Measurements from ENCODE around the gene MMP17. TPM values are rescaled to one million over a fixed set of nuclear protein-coding genes. Genes with fewer than 3 reads are reported as not detected.

The MMP17 gene
- total and polyA plus RNA-seq, 2 donors (not counting 1 experiment from before 2014, with no cell fraction given), result 3.2 to 13.5 TPM

DNA sequence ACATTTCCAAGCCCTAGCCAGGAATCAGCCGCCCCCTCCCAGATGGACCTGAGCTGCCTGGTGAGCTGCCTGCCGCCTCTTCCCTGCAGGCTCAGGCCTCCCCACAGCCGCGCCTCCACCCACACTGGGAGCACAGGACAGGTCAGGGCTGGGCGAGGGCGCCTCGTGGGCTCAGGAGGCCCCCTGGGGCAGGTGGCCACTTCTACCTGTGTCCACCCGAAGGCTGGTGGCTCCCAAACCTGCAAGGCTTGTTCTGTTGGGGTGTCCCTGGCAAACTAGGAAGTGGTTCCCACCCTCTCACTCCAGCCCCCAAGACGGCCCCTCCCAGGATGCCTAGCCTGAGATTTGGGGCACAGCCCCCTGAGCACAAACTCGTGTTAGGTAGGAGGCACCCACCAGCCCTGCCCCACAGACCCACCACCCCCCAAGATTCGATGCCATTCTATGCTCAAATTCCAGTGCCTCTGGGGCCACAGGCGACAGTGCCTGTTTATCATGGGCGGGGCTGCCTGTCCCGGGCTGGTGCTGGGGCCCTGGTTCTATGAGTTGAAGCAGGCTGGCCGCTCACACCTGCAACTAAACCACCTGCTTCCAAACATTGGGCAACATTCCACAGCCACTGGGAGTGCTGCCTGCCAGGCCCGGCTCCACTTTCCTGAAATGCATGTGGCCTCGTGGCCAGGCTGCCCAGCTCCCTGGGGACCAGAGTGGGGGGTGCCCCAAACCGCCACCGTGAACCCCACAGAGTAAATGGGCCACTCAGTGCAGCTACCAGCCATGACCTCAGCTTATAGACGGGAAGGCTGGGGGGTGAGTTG lies 6.8 kb downstream of the MMP17 start:
- H3K4me2 ChIP-seq (ENCODE audit: extremely low read depth, insufficient read depth, low read length), result no peak overlapping the region
- no peaks in the 10 kb centered on the region for H3K4me1 ChIP-seq (ENCODE audit: control insufficient read depth, extremely low read depth, insufficient read depth, low read length)
- H3K79me2 ChIP-seq (ENCODE audit: control insufficient read depth, insufficient read depth, low read length), result no peaks in the 10 kb centered on the region
- no peaks in the 10 kb centered on the region for H3K36me3 ChIP-seq (ENCODE audit: control insufficient read depth, insufficient read depth, low read length)
- no peak overlapping the region for H3K27ac ChIP-seq (ENCODE audit: insufficient read depth, low read length)
- H3K9ac ChIP-seq (ENCODE audit: insufficient read depth, low read length), result no peak overlapping the region
- no peak for TF ChIP-seq CTCF (conservative IDR thresholded peaks at IDR 0.05 in 1 of 2, IDR thresholded peaks at IDR 0.05 in 1 of 2; ENCODE audit: low read depth in 1 of 2, low read length in 2 of 2)
- TF ChIP-seq EZH2 (IDR thresholded peaks at IDR 0.05; ENCODE audit: low read length, missing control alignments), result no peak
- H2AFZ ChIP-seq (ENCODE audit: low read length), result no peak overlapping the region
- no peak overlapping the region for H3K4me3 ChIP-seq (replicated peaks in 1 of 4; ENCODE audit: control extremely low read depth in 1 of 4, insufficient read depth in 1 of 4, low read depth in 3 of 4, low read length in 4 of 4)
- no peaks in the 10 kb centered on the region for H4K20me1 ChIP-seq (ENCODE audit: control insufficient read depth, extremely low read depth, insufficient read depth, low read length)
- DNase-seq (ENCODE audit: low read depth in 2 of 2), result no peak
- H3K27me3 ChIP-seq (ENCODE audit: control insufficient read depth, insufficient read depth, low read length), result no peaks in the 10 kb centered on the region
- no peaks in the 10 kb centered on the region for H3K9me3 ChIP-seq (ENCODE audit: control insufficient read depth, insufficient read depth, low read depth, low read length)

DNA sequence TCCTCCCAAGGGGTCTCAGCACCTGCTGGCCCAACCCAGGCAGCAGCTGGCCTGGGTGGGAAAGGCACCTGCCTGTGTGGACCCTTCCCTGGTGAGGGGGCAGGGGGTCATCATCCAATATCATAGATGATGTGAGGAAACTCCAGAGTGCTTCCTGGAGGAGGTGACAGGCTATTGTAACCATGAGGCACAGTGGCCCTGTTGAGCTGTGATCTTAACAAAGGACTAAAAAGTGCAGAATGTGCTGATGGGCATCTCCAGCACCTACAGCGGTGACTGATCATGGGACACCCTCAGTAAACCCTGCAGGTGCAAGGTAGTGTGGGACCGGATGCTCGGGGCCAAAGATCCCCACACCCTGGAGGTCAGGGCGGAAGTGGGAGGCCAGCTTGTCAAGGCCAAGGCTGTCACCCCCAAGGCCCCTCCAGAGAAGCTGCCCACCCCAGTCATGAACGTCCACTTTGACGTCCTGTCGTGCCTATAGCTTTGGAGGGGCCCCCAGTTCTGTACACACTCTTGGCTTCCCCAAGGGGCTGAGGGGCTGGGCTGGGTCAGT lies 7.5 kb downstream of the MMP17 start:
- DNase-seq (ENCODE audit: low read depth in 2 of 2), result no peak
- TF ChIP-seq EZH2 (IDR thresholded peaks at IDR 0.05; ENCODE audit: low read length, missing control alignments), result no peak
- TF ChIP-seq CTCF (conservative IDR thresholded peaks at IDR 0.05 in 1 of 2, IDR thresholded peaks at IDR 0.05 in 1 of 2; ENCODE audit: low read depth in 1 of 2, low read length in 2 of 2), result no peak
- no peaks in the 10 kb centered on the region for H3K9me3 ChIP-seq (ENCODE audit: control insufficient read depth, insufficient read depth, low read depth, low read length)
- no peak overlapping the region for H3K9ac ChIP-seq (ENCODE audit: insufficient read depth, low read length)
- H3K36me3 ChIP-seq (ENCODE audit: control insufficient read depth, insufficient read depth, low read length), result no peaks in the 10 kb centered on the region
- no peaks in the 10 kb centered on the region for H3K27me3 ChIP-seq (ENCODE audit: control insufficient read depth, insufficient read depth, low read length)
- H3K4me2 ChIP-seq (ENCODE audit: extremely low read depth, insufficient read depth, low read length), result no peak overlapping the region
- no peak overlapping the region for H2AFZ ChIP-seq (ENCODE audit: low read length)
- no peak overlapping the region for H3K4me3 ChIP-seq (replicated peaks in 1 of 4; ENCODE audit: control extremely low read depth in 1 of 4, insufficient read depth in 1 of 4, low read depth in 3 of 4, low read length in 4 of 4)
- no peaks in the 10 kb centered on the region for H3K79me2 ChIP-seq (ENCODE audit: control insufficient read depth, insufficient read depth, low read length)
- no peaks in the 10 kb centered on the region for H3K4me1 ChIP-seq (ENCODE audit: control insufficient read depth, extremely low read depth, insufficient read depth, low read length)
- no peaks in the 10 kb centered on the region for H4K20me1 ChIP-seq (ENCODE audit: control insufficient read depth, extremely low read depth, insufficient read depth, low read length)
- H3K27ac ChIP-seq (ENCODE audit: insufficient read depth, low read length), result no peak overlapping the region

DNA sequence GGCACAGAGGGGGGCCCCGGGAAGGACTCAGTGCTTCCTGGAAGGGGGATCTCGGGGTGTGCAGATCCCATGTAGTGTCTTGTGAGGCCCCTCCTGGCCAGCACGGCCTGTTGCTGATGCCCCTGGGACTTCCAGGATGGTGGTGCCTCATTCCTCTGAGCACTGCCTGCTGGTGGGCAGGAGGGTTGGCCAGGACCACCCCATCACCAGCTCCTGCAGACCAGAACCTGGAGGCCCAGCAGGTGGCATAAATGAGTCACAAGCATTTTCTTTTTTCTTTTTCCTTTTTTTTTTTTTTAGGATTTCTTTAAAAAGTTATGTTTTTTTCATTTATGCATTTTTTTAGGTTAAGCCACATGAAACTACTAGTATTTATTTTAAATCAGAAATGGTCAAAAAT lies 8.0 kb downstream of the MMP17 start:
- no peak overlapping the region for H3K4me2 ChIP-seq (ENCODE audit: extremely low read depth, insufficient read depth, low read length)
- no peak overlapping the region for H2AFZ ChIP-seq (ENCODE audit: low read length)
- H4K20me1 ChIP-seq (ENCODE audit: control insufficient read depth, extremely low read depth, insufficient read depth, low read length), result no peaks in the 10 kb centered on the region
- H3K4me3 ChIP-seq (replicated peaks in 1 of 4; ENCODE audit: control extremely low read depth in 1 of 4, insufficient read depth in 1 of 4, low read depth in 3 of 4, low read length in 4 of 4), result no peak overlapping the region
- peak; percentile 34 to 44 for TF ChIP-seq CTCF (conservative IDR thresholded peaks at IDR 0.05 in 1 of 2, IDR thresholded peaks at IDR 0.05 in 1 of 2; ENCODE audit: low read depth in 1 of 2, low read length in 2 of 2)
- TF ChIP-seq EZH2 (IDR thresholded peaks at IDR 0.05; ENCODE audit: low read length, missing control alignments), result no peak
- no peaks in the 10 kb centered on the region for H3K79me2 ChIP-seq (ENCODE audit: control insufficient read depth, insufficient read depth, low read length)
- no peaks in the 10 kb centered on the region for H3K36me3 ChIP-seq (ENCODE audit: control insufficient read depth, insufficient read depth, low read length)
- H3K4me1 ChIP-seq (ENCODE audit: control insufficient read depth, extremely low read depth, insufficient read depth, low read length), result no peaks in the 10 kb centered on the region
- DNase-seq (ENCODE audit: low read depth in 2 of 2), result peak in 1 of 2 donors; percentile 37
- H3K27me3 ChIP-seq (ENCODE audit: control insufficient read depth, insufficient read depth, low read length), result no peaks in the 10 kb centered on the region
- no peak overlapping the region for H3K27ac ChIP-seq (ENCODE audit: insufficient read depth, low read length)
- H3K9ac ChIP-seq (ENCODE audit: insufficient read depth, low read length), result no peak overlapping the region
- no peaks in the 10 kb centered on the region for H3K9me3 ChIP-seq (ENCODE audit: control insufficient read depth, insufficient read depth, low read depth, low read length)

Measured in fibroblast of lung (primary cell).